Pancreas (tissue), 10 donors: ENCODE measurements around the gene HECTD4. TPM values are rescaled to one million over a fixed set of nuclear protein-coding genes. Genes with fewer than 3 reads are reported as not detected.

Source experiments
- ATAC-seq, 4 donors: fragments of 200-7000 bp; cut with Tn5 transposase; one replicate each; pipeline versions ENCODE4 v1.8.0 to v1.9.1; 2020; ENCODE audit warnings: mild to moderate bottlenecking in 4 of 4, moderate library complexity in 4 of 4
- DNase-seq, 6 donors: peaks; one replicate each; pipeline ENCODE4 v3.0.0-alpha.2; 2020
- FAIRE-seq: peaks from 2 replicates; lab custom pipeline; 2012; peaks lifted over from hg19 to GRCh38; lab: Jason Lieb, UNC
- H3K27ac ChIP-seq, 4 donors: fragments of 200-600 bp; sonication (generic); 1 replicate in 3 of 4; 2 replicates in 1 of 4; pipeline versions ENCODE4 v1.5.0 to v1.8.0; 2020
- H3K27me3 ChIP-seq, 4 donors: fragments of 200-600 bp; one replicate each; pipeline ENCODE4 v1.8.0; 2021
- H3K36me3 ChIP-seq, 3 donors: fragments of 200-600 bp; sonication (generic) in 1 of 3; one replicate each; pipeline versions ENCODE4 v1.5.0 to v1.8.0; 2020 to 2021
- H3K4me1 ChIP-seq, 3 donors: fragments of 200-600 bp; one replicate each; pipeline ENCODE4 v1.8.0; 2021
- H3K4me3 ChIP-seq, 4 donors: fragments of 200-600 bp; sonication (generic) in 2 of 4; one replicate each; pipeline versions ENCODE4 v1.5.0 to v1.8.0; 2020 to 2021
- H3K9me3 ChIP-seq, 4 donors: fragments of 200-600 bp; one replicate each; pipeline ENCODE4 v1.8.0; 2021
- WGBS, 2 donors: extraction: QIAGEN DNeasy Blood & Tissue Kit; methylation state at CpG; one replicate each; pipeline ENCODE4 v1.1.7; 2013; 5-methylcytosine and 5-hydroxymethylcytosine counted together
- intact Hi-C, 3 donors: fragments of 100-400 bp; cut with DNase I; formaldehyde crosslinking; loops; one replicate each; pipeline versions ENCODE4 v1.11.1 to v1.14.2; 2022
- polyA plus RNA-seq, 2 donors: library from polyadenylated mRNA; stranded (reverse); fragments of 200-250 nt; gene quantifications; one replicate each; pipeline ENCODE4 v1.2.3, GENCODE V29; 2013
- total RNA-seq, 6 donors: library from RNA; stranded (reverse); fragmentation: NEBNext Ultra II Directional in 4 of 6; extraction: Animal tissue kit (Norgen Biotek cat#: 25700) in 4 of 6; gene quantifications; one replicate each; pipeline versions ENCODE4 v1.2.1 to v1.2.4, GENCODE V29; 2021 to 2023
- TF ChIP-seq, protein P1 (sequence below), 4 donors: fragments of 200-600 bp; sonication (generic) in 3 of 4; IDR thresholded peaks; one replicate each; pipeline versions ENCODE4 v1.5.0 to v1.8.0; 2021; ENCODE audit warnings: antibody characterized with exemption in 4 of 4
- donor health status: healthy with polysubstance abuse.
- donor health status: DM: no; HTN: no; CAD: no; lungs with moderate emphysema.
- donor health status: DM: no; HTN: no; CAD: no.
- donor health status: control.
- donor health status: control.
- donor health status: Bipolar disorder and iron deficiency.
- donor health status: DM: yes; HTN: yes; CAD: no.
- donor health status: DM: no; HTN: no; CAD: no.
- donor health status: DM: no; HTN: no; CAD: no.
- donor health status: DM: yes; HTN: yes; CAD: no.

Gene HECTD4
- total and polyA plus RNA-seq, 8 donors, result 17.9 to 38.4 (median 26.4) TPM

DNA sequence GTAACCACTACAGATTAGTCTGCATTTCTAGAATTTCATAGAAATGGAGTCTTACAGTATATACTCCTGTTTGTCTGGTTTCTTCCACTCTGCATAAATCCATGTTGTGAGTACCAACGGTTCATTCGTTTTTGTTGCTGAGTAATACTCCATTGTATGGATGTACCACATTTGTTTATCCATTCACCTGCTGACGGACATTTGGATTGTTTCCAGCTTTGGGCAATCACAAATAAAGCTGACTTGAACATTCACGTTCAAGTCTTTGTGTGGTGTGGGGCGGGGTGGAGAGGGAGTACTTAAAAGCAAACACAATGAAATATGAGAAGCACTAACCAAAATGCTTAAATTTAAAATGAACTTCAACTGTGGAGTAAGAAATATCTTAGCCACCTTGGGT lies 7.1 kb downstream of the HECTD4 start:
- no peaks in the 10 kb centered on the region for H3K27me3 ChIP-seq
- H3K9me3 ChIP-seq, result no peaks in the 10 kb centered on the region
- H3K36me3 ChIP-seq, result no peaks in the 10 kb centered on the region
- no peak for FAIRE-seq
- WGBS, 2 donors, result 66 to 75% methylated on average over 5 of the region's 5 CpGs
- DNase-seq, result no peak
- H3K4me3 ChIP-seq, result no peak overlapping the region
- no peaks in the 10 kb centered on the region for H3K4me1 ChIP-seq
- no peak overlapping the region for H3K27ac ChIP-seq
- TF ChIP-seq, protein P1, sequence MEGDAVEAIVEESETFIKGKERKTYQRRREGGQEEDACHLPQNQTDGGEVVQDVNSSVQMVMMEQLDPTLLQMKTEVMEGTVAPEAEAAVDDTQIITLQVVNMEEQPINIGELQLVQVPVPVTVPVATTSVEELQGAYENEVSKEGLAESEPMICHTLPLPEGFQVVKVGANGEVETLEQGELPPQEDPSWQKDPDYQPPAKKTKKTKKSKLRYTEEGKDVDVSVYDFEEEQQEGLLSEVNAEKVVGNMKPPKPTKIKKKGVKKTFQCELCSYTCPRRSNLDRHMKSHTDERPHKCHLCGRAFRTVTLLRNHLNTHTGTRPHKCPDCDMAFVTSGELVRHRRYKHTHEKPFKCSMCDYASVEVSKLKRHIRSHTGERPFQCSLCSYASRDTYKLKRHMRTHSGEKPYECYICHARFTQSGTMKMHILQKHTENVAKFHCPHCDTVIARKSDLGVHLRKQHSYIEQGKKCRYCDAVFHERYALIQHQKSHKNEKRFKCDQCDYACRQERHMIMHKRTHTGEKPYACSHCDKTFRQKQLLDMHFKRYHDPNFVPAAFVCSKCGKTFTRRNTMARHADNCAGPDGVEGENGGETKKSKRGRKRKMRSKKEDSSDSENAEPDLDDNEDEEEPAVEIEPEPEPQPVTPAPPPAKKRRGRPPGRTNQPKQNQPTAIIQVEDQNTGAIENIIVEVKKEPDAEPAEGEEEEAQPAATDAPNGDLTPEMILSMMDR (IDR thresholded peaks at IDR 0.05), result no peak
- ATAC-seq, result no peak
- intact Hi-C loops, result loop anchor here in 1 of 3 donors (10.0 kb wide), 1 partner anchor 80 kb away; no protein-coding TSS in a partner anchor

DNA sequence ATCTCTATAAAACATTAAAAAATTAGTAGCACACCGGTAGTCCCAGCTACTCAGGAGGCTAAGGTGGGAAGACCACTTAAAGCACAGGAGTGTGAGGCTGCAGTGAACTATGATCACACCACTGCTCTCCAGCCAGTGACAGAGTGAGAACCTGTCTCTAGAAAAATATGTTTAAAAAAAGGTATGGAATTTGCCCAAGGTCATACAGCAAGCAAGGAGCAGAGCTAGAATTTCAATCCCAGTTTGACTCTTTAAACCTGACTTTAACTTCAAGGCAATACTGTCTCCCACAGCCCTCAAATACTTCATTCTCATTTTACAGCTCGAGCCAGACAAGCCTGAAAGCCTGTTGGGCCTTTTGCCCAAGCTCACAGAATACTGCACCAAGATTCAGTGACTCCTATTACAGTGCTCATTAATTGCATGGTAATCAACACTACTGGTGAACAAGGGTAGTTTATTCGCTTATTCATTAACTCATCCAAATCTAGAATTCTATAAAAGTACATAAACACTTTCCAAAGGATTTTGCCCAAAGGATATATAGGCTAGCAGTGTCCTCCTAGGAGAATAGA lies 8.0 kb downstream of the HECTD4 start:
- ATAC-seq, result peak in 1 of 4 donors; percentile 18
- FAIRE-seq, result no peak
- Histone ChIP-seq H3K9me3 (no peaks in the 10 kb centered on the region), H3K4me3 (no peak overlapping the region), H3K27me3 (no peaks in the 10 kb centered on the region), H3K27ac (no peak overlapping the region), H3K4me1 (no peaks in the 10 kb centered on the region), H3K36me3 (no peaks in the 10 kb centered on the region)
- 78 to 79% methylated on average over 3 of the region's 3 CpGs for WGBS, 2 donors
- intact Hi-C loops, result loop anchor here in 1 of 3 donors (10.0 kb wide), 1 partner anchor 79 kb away; no protein-coding TSS in a partner anchor
- TF ChIP-seq, protein P1 (IDR thresholded peaks at IDR 0.05), result no peak
- no peak for DNase-seq

DNA sequence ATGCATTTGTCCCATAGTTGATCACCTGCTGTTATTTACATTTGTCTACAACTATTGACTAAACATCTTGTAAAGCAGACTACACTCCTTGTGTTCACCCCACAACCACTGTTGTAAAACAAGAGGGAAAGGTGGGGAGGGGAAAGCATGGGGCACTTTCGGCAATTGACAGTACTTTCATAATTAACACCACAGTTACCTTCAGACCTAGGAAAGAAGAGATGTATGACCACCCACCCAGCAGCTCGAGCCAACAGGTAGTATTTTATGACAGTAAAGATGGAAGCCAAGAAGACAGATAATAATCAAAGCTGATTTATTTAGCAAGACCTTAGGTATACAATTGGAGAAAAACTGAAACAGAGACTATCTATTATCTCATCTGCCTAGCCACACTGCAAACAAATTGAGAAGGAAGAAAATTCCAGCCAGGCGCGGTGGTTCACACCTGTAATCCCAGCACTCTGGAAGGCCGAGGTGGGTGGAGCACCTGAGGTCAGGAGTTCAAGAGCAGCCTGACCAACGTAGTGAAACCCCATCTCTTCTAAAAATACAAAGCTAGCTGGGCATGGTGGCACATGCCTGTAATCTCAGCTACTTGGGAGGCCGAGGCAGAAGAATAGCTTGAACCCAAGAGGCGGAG lies 11.2 kb downstream of the HECTD4 start:
- H3K9me3 ChIP-seq, result no peaks in the 10 kb centered on the region
- no peaks in the 10 kb centered on the region for H3K4me1 ChIP-seq
- no peaks in the 10 kb centered on the region for H3K27me3 ChIP-seq
- TF ChIP-seq, protein P1 (IDR thresholded peaks at IDR 0.05), result no peak
- WGBS, 2 donors, result 61 to 62% methylated on average over 8 of the region's 8 CpGs
- H3K36me3 ChIP-seq, result no peaks in the 10 kb centered on the region
- DNase-seq (no peak), FAIRE-seq (no peak), ATAC-seq (peak in 1 of 4 donors; percentile 36)
- no peak overlapping the region for H3K4me3 ChIP-seq
- intact Hi-C loops, result loop anchor here in 1 of 3 donors (10.0 kb wide), 1 partner anchor 76 kb away; no protein-coding TSS in a partner anchor
- no peak overlapping the region for H3K27ac ChIP-seq

DNA sequence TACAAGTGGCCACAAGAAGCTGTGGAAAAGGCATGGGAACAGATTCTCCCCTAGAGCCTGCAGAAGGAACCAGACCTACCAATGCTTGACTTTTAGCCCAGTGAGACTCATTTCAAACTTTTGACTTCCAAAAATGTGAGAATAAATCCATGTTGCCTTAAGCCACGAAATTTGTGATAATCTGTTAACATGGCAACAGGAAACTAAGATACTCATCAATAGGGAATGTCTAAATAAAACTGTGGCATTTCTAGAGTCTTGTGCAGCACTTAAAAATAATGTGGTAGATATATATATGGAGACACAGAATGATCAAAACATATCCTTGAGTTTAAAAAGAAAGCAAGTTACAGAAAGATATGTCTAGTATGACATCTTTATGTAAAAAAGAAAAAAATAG lies 12.0 kb downstream of the HECTD4 start:
- no peaks in the 10 kb centered on the region for H3K9me3 ChIP-seq
- no peak for FAIRE-seq
- no peak for ATAC-seq
- H3K4me1 ChIP-seq, result no peaks in the 10 kb centered on the region
- no peaks in the 10 kb centered on the region for H3K27me3 ChIP-seq
- DNase-seq, result no peak
- WGBS, 2 donors, result 37 to 41% methylated on average over 1 of the region's 1 CpG
- no peak overlapping the region for H3K27ac ChIP-seq
- no peak overlapping the region for H3K4me3 ChIP-seq
- TF ChIP-seq, protein P1 (IDR thresholded peaks at IDR 0.05), result no peak
- no peaks in the 10 kb centered on the region for H3K36me3 ChIP-seq
- intact Hi-C loops, result loop anchor here in 1 of 3 donors (10.0 kb wide), 1 partner anchor 75 kb away; no protein-coding TSS in a partner anchor

DNA sequence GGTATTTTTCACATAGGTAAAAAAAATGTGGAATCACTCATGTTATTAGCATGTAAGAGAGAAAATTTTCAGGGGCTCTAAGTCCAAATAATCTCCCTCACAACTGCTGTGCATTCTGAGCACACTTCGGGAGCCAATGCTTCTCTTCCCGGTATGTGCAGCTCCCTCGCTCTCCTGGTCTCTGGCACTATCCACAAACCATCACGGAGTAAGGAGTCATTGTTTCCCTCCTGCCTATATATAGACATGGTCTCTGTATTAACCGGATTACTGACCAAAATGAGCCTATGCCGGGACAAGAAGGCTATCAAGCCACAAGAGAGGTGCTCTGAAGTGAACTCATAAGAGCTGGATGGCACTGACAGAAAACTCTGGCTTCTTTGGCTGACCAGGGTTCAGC lies 13.4 kb downstream of the HECTD4 start:
- Histone ChIP-seq H3K36me3 (no peaks in the 10 kb centered on the region), H3K27me3 (no peaks in the 10 kb centered on the region), H3K27ac (no peak overlapping the region), H3K4me1 (no peaks in the 10 kb centered on the region), H3K4me3 (no peak overlapping the region), H3K9me3 (no peaks in the 10 kb centered on the region)
- intact Hi-C loops, result no loop called here
- FAIRE-seq (no peak), DNase-seq (no peak), ATAC-seq (no peak)
- TF ChIP-seq, protein P1 (IDR thresholded peaks at IDR 0.05), result no peak
- WGBS, 2 donors, result 73 to 78% methylated on average over 6 of the region's 6 CpGs
